Suppressor macrophage treated with lipopolysaccharide for 4 hours (primary cell): ENCODE results near the gene ZNF559.

Experiments
- DNase-seq: peaks from one replicate; pipeline ENCODE4 v3.0.0-alpha.2; 2020

Gene ZNF559

GRCh38 chr19:9354651-9355050, 30.7 kb downstream of the ZNF559 start:
- DNase-seq = no peak

DNA sequence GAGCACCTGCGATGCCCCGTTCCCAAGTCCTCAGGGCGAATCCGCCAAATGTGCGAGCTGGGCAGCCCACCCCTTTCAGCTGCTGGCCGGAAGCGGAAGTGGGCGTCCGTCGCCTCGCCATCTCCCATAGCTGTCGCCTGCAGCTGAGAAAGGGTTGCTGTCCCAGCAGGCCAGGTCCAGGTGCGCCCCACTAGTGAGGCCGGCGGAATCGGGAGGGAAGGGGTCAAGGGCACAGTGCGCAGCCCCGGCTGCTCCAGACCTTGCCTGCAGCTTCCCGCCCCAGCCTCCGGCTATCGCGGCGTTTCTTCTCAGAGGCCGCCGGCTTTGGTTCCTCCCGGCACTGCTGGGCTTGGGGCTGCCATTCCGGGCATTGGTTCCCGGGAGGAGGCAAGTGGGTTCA, 38.9 kb downstream of the ZNF559 start, which contains the start of gene ZNF177:
TSS of gene ZNF177 (plus strand) at position 109 of the 400 bp plus-strand sequence. CDS start 15,299 bp downstream, outside the sequence.
- no peak for DNase-seq

- no peak for DNase-seq
These were observed 47.0 kb downstream of the ZNF559 start for GRCh38 chr19:9370738-9371619.

DNA sequence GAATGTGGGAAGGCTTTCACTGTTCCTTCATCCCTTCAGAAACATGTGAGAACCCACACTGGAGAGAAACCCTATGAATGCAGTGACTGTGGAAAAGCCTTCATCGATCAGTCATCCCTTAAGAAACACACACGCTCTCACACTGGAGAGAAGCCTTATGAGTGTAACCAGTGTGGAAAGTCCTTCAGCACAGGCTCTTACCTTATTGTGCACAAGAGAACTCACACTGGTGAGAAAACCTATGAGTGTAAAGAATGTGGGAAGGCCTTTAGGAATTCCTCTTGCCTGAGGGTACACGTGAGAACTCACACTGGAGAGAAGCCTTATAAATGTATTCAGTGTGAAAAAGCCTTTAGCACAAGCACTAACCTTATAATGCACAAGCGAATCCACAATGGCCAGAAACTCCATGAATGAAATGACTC, 57.4 kb downstream of the ZNF559 start:
- no peak for DNase-seq
